AML-193 (cell line): Measurements from ENCODE around the gene KCTD17.

ENCODE experiments used
- DNase-seq, 2 experiments: peaks; one replicate each; lab custom pipeline; 2025; lab: John Stamatoyannopoulos, UW

The KCTD17 gene

DNA sequence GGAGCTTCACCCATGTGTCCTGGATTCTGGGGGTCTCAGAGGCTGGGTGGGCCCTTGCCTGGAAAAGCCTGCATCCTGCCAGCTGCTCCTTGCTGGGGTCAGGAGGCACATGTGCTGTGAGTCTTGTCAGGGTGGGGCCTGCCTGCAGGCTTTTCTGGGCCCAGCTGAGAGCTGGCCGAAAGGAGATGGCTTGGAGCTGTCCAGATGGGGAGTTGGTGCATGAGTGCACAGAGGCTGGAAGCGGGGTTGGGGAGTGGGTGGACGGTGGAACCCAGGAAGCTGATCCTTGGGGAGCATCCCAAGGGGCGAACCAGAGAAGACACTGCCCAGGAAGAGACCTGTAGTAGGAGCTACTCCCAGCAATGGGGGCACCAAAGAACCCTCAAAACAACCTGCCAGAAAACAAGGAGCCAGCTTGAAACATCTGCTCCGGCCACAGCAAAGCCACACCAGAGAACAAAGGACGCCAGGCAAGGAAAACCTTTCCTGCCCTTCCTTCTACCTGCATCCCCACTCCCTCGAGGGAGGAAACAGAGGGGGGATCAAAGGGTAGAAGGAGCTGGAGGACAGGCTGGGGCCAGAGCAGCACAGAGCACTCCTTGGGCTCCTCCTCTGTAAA lies 8.2 kb upstream of the KCTD17 start:
- no peak for DNase-seq

DNA sequence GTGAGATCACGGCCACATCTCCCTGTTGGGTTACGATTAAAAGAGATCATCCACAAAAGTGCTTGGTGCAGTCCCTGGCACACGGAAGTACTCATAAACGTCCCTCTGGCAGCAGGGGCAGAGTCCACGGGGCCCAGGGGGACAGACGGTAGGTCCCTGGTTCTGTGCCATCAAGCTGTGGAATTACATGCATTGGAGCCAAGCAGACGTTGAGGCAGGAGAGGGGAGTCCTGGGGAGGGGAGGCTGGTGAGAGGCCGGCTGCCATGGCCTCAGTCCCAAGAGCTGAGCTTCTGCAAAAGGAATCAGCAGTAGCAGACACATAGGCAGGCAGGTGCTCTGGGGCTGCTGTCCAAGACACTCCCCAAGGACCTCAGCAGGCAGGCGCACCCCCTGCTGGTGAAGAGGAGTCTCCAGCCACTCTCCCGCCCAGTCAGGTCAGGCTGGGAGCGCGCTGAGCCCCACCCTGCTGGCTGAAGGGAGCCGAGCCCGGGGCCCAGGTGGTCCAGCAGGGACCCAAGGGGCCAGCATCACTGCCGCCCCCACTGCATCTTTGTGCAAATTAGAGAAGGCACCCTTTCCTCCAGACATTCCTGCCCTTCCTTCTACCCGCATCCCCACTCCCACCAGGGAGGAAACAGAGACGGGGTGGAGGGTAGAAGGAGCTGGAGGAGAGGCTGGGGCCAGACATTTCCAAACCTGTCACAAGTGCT lies 7.6 kb upstream of the KCTD17 start:
- DNase-seq: peak; percentile 68 to 77

DNA sequence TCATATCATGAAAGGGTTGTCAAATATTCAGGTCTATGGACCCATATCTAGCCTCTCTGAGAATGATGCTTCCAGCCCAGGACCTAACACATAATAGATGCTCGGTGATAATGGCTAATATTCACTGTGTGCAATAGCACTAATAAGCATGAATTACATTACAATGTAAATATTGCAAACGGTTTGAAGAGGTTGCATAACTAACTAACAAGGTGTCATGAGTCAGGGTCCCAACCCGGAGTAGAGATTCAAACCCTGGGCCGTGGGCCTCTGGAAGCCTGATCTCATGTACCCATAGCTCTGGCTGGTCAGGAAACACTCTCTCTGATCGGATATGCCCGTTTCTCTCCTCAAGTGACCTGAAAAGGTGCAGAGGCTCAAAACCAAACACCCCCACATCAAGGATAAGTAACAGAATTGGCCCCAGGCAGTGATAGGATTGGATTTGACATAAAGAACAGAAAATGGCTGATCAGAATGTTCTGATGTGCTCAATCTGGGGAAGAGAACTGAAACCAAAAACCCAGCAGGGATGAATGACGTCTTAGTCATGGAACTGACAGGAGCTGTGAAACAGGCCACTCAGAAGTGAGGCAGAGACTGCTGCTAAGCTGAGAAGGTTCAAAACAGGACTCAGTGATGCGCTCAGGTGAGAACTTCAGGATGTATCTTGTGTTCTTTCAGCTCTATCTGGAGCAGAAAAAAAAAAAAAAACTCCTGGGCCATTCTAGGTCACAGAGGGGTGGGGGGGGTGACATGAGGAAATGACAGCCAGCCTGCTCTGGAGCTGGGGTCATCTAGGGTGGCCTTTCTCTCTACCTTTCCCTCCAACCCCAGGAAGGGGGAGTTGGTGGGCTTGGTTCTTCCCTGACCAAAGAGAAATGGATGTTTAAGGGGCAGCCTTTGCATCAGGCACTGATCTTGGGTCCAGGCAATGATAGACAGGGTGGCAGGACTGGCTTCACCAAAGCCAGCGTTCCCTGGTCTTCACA lies 6.6 kb upstream of the KCTD17 start:
- DNase-seq: no peak

DNA sequence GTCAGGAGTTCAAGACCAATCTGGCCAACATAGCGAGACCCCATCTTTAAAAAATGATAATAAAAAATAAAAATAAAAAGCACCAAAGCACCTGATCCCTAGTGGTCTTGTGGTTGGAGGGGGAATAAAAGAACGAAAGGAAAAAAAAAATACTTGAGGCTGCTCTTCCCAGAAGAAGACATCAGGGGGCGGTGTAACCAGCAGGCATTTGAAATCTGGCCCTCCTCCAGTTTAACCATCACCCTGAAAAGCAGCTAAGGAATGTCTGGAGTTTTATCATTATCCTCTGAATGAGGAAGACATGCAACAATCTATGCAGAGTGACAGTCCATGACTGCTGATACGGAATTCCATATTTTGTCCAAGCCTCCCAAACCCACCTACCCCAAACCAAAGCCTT lies 5.6 kb upstream of the KCTD17 start:
- peak; percentile 11 to 19 for DNase-seq

DNA sequence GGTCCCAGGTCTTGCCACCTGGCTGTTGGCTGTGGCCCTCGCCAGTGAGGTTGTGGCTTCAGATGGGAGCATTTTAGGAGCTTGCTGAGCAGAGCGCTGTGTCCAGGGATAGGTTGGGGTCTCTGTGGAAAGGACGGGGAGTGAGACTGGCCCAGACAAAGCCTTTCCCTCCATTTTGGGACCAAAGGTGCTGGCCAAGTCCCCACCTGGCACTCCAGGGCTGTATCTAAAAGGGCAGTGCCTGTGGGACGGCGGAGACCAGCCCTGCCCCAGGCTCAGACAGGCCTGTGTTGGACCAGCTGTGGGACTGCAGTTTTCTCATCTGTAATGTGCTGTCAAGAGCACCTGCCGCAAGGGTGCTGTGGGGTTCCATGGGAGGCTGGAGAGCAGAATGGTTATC lies 5.0 kb upstream of the KCTD17 start:
- no peak for DNase-seq

DNA sequence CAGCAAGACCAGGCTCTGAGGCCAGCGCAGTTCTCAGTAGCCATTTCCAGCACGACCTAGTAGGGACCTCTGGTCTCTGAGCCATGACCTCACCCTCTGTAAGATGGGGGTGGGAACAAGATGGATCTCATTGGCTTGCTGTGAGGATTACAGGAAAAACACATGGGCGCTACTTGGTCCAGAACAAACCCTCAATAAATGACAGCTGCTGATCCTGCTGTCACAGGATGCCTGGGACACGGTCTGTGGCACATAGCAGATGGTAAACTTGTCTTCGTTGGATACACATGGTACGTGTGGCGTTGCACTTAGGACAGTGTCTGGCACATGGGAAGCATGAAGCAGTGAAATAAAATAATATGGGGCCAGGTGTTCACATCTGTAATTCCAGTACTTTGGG lies 4.5 kb upstream of the KCTD17 start:
- DNase-seq: no peak

DNA sequence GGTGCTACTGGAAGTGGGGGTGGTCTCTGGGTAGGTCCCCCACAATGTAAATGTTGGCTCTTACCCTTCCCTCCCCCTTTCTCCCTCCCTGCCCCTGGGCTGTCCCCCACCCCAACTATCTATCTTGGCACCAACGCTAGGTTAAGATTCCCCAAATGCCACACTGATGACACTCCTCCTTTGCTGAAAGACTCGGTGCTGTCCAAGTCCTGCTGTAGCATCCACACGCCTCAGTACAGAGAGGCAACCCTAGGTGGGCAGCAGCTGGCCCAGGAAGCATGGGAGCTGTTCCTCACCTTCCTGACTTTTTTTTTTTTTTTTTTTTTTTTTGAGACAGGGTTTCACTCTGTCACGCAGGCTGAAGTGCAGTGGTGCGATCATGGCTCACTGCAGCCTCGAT lies 3.4 kb upstream of the KCTD17 start:
- DNase-seq: no peak

DNA sequence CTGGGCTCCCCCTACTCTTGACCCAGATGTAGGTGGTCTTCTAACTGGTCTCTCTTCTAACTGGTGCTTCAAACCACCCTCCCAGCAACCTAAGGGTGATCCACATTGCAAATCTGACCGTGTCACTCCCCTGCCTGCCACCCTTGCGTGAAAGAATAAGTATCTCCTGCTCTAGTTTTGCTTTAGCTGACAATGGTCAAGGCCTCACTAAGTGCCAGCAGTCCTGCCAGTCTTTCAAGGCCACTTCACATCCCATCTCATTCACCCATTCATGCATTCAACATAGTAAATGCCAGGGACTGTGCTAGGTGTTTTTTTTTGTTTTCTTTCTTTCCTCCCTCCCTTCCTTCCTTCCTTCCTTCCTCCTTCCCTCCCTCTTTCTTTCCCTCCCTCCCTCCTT lies 2.3 kb upstream of the KCTD17 start:
- DNase-seq: no peak

DNA sequence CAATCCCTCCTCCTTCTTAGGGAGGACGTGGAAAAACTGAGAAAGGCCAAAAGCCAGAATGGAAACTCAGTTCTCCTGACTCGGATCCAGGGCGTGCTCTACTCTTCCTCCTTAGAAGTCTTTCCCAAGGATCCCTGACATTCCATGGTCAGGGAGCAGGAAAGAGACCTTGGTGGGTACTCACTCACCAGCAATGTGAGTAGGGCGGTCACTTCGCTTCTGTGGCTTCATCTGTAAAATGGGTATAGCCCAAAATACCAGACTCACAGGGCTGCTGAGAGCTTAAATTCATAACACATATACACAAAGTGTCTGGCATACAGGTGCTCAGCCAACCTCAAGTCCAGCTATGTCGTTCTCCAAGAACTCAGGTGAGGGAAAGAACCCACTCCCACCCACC lies 629 bp upstream of the KCTD17 start:
- no peak for DNase-seq

DNA sequence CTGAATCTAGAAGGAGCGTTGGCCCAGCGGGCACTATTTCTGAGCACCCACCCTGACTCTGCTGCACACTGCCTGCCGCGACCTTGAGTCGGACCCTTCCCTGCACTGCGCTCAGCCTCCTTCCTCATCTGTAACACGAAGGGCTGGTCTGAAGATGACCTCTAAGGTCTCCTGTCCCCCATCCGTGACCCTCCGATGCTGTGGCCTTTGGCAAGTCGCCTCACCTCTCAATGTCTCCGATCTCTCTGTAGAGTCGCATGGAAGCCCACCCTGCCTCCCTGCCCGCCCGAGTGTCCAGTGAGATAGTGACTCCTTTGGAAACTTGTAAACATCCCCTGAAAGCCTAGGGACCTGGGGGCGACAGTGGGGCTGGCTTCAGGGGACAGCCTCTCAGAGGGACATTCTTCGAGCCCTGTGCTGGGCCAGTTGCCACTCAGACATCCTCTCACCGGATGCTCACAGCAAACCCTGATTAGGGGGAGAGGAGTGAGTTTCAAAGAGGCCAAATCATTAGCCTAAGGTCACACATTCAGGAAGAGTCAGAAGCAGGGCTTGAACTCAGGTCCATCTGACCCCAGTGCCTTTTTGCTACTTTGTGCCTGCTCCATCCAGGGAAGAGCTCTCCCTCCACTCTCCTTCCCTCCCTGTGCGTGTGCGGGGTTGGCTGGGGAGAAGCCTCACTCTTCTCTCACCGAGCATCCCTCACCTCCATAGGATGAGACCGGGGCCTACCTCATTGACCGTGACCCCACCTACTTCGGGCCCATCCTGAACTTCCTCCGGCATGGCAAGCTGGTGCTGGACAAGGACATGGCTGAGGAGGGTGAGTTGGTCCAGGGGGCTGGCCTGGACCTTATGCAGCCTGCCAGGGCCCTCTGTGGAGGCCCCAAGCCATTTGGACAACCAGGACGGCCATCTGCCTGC lies 1.1 kb downstream of the KCTD17 start:
- DNase-seq: no peak

DNA sequence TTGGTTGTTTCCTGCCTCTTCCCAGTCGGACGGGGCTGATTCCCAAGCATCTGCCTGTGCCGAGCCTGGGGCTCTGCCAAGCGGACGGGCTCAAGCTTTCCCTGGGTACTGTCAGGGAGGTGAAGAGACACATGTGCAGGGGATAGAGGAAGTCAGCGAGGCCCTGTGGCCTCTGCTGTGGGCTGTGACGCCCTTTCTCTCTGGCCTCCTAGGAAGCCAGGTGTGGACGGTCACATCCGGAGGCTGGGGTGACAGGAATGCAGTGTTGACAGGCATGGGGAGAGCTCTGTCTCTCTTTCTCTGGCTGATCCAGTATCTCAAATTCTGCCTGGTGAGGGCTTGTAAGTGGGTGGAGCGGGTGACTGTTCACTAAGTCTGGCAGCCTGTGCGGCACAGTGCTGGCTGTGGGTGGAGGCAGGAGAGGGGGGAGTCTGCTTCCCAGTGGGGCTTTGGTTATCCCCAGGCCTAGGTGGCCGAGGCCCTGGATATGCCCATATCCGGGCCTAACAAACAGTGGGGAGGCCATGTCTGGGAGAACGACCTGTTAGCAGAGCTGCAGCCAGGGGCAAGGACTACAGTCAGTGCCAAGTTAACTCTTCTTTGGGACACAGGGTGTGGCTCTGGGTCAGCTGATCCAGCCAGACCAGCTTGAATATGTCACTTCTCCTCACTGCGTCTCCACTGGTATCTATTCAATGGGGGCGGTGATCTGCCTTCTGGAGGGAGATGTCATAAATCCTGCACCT lies 1.9 kb downstream of the KCTD17 start:
- no peak for DNase-seq

DNA sequence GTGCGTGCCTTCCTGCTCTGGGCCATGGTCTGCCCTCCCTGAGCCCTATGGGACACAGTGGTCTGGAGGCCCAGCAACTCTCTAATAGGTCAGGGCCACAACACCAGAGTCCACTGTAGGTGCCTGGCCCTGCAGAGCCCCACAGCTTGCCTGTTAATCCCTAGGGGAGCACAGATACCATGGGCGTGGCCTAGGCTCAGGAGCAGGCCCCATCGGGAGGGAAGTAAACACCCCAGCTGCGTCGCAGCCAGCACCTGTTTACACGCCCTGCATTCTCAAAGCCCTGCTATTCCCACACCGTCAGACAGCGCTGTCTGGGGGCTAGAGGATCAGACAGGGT lies 2.5 kb downstream of the KCTD17 start:
- no peak for DNase-seq

DNA sequence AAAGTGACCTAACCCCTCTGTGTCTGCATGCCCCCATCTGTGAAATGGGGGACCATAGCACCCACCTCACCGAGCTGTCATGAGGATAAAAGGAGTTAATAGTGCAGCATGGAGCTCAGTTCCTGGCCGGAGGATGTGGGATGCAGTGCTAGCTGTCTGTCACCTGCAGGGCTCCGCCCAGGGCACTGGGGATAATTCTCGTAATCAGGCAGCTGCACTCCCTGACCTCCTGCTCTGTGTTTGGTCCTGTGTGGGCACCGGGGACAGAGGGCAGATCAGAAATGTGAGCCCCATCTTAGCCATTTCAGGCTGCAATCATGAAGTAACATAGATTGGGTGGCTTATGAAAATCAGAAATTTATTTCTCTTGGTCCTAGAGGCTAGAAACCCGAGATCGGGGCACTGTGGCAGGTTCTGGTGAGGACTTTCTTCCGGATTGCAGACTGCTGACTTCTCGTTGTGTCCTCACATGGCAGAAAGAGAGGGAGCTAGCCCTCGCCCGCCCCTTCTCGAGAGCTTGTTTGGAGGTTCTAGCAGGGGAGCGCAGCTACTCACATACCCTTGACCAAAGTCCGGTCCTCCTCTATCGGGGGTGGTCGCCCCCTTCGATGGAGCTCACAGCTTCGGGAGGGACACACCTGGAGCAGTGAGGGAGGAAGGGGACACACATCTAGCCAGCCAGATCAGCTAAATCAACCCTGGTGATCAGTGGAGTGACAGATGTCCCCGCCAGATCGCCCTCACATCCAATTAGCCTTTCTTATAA lies 3.2 kb downstream of the KCTD17 start:
- DNase-seq: no peak

DNA sequence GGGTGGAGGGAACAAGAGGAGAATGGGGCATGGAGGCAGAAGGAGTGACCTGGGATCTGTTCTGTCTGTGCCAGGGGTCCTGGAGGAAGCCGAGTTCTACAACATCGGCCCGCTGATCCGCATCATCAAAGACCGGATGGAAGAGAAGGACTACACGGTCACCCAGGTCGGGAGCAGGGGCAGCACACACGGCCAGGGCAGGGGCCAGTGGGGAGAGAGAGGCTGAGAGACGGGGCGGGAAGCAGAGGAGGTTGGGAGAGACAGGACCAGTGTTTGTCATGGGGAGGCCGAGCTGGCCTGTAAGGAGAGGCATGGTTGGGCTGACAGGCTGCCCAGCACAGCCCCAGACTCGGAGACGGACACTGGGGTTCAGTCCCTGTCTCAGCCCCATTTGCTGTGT lies 4.7 kb downstream of the KCTD17 start:
- DNase-seq: no peak

DNA sequence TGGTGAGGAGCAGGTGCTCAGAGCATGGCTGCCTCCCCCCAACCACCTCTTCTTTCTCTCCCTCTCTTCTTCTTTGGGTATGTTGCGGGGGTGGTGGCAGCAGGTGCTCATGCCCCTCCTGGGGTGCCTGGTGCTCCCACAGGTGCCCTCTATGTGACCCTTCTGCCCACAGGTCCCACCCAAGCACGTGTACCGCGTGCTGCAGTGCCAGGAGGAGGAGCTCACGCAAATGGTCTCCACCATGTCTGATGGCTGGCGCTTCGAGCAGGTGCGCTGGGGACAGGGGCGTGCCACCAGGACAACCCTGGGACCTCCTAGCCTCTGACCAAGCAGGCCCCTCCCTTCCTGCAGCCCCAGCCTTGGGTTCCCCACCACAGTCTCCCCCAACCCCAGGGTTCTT lies 5.7 kb downstream of the KCTD17 start:
- no peak for DNase-seq

DNA sequence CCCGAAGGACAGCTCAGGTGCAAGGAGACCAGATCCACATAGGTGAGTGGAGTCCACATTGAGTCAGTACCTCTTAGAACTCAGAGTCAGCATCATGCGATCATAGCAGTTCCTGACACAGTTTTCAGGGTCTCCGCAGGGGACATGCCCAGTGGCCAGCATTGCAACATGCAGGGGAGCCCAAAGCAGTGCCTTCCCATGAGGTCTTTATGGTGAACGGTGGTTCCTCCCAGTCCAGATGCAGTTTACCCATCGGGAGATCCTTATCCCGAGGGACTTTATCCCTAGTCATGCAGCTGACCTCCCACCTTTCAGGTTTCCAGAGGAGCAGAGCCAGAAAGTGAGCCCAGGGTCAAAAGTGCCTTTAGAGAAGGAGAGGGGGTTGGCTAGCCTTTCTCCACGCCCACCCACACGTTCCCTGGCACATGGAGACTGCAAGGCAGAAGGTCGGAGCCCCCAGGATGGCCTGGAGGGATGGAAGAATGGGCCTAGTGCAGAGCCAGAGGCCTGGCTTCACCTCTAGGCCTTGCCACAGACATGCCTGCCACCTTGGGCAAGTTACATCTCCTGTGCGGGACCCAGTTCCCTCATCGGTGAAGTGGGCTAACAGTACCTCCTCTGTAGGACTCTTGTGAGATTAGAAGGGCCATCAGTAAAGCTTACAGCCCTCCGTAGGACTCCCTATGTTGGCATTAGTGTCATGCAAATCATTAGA lies 6.4 kb downstream of the KCTD17 start:
- no peak for DNase-seq

DNA sequence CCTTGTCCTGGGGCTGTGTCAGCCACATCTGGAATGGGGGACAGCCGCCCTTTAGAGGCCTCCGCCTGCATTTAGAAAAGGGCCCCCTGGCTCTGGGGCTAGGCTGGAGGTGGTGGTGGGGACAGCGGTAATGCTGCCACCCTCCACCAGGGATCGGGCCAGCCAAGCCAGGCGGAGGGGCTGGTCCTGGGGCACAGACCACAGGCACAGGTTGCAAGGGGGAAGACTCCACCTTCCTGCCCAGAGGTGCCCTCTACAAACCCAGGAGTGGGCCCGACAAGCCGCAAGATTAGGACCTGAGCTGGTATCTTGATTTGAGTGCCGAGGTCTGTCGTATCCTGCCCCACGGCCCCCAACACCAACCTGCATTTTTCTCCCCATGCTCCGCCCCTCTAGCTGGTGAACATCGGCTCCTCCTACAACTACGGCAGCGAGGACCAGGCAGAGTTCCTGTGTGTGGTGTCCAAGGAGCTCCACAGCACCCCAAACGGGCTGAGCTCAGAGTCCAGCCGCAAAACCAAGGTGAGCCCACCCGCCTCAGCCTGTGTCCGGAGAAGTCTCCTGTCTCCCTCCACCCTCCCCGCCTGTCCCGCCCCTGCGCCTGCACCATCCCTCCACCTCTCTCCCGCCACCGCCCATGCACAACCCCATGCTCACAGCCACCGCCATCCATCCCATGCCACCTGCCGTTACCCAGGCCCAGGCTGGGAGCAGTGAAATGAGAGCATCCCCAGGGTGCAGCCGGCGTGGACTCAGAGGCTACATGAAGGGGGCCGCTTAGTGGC lies 7.6 kb downstream of the KCTD17 start:
- DNase-seq: no peak

DNA sequence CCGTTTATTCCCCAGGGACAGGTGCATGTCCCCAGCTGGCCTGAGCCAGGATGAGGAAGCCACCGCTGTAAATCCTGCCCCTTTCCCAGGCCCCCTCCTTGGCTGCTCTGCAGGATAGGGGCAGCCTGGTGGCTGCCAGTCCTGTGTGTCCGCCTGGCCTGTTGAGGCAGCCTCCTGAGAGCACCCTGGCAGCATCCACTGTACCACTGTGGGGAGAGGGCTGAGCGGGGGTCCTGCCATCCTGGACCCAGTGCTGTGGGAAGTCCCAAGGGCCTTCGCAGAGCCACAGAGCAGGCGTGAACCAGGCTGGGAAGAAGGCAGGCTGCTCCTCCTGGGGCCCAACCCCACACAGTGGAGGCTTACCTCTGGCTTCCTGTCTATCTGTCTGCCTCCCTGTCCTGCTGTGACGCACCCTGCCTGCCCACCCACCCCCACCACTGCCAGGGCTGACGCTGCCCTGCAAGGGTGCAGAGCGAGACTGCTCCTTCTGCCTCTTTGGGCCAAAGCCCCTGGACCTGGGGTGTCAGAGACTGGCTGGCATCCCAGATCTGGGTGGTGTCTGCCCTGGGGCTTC lies 8.4 kb downstream of the KCTD17 start:
- no peak for DNase-seq
